Right atrium auricular region (tissue), 2 donors: ENCODE data around the gene SLC41A2. TPM values are rescaled to one million over a fixed set of nuclear protein-coding genes. Genes with fewer than 3 reads are reported as not detected.
"Not testable (repeated sequence)": the region's sequence is repeated elsewhere in the genome, so short reads cannot be mapped to it uniquely, and the experiment has no call there.

Source experiments
- DNase-seq: peaks from one replicate; pipeline ENCODE4 v3.0.0-alpha.2; 2019; ENCODE audit warnings: low spot score
- H3K27ac ChIP-seq, 2 donors: fragments of 200-600 bp; sonication (generic); 1 replicate in 1 of 2; 2 replicates in 1 of 2; pipeline ENCODE4 v1.5.1; 2016 to 2019
- H3K27me3 ChIP-seq, 2 donors: fragments of 200-600 bp; sonication (generic); one replicate each; pipeline versions ENCODE4 v1.5.1 to v1.6.0; 2017 to 2019
- H3K36me3 ChIP-seq: fragments of 200-600 bp; sonication (generic); one replicate; pipeline ENCODE4 v1.5.1; 2016
- H3K4me1 ChIP-seq, 2 donors: fragments of 200-600 bp; sonication (generic); one replicate each; pipeline versions ENCODE4 v1.5.1 to v1.6.0; 2017 to 2019
- H3K4me3 ChIP-seq, 2 donors: fragments of 200-600 bp; sonication (generic); 1 replicate in 1 of 2; 2 replicates in 1 of 2; pipeline ENCODE4 v1.5.1; 2017 to 2019; ENCODE audit warnings: mild to moderate bottlenecking in 1 of 2, moderate library complexity in 1 of 2
- H3K9me3 ChIP-seq, 2 donors: fragments of 200-600 bp; sonication (generic); one replicate each; pipeline ENCODE4 v1.5.1; 2019
- total RNA-seq, 2 donors: library from RNA; depleted of rRNA; stranded (reverse); fragments of >200 nt; gene quantifications; one replicate each; pipeline ENCODE4 v1.1.0, GENCODE V29; 2016
- TF ChIP-seq, protein P1 (sequence below), 2 donors: fragments of 200-600 bp; sonication (generic); IDR thresholded peaks; one replicate each; pipeline ENCODE4 v1.5.1; 2019; ENCODE audit warnings: antibody characterized with exemption in 2 of 2

The SLC41A2 gene
- total RNA-seq, 2 donors from 2014 or later: 12.0 to 17.5 TPM

DNA sequence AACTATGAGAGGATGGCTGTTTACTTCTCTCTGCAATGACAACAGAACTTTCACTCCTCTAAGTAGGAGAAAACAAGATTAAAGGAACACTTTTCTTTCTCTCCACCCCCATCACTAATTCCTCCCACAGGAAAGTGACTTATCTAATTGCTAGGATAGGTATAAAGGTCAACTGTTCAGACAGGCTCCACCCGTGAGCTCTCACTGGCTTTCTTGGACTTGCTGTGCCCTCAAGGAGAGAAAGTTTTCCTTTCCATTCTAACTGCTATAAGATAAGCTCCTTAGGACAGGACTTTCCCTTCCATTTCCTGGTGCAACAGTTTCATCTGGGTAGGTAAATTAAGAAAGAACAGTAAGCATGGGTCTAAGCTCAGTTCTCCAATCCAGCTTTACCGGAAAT lies 4.8 kb downstream of the SLC41A2 start:
- Histone ChIP-seq H3K4me1 (peaks cover 0 to under 1% of the 10 kb centered on the region in 2 donors), H3K4me3 (no peak overlapping the region), H3K27ac (no peak overlapping the region), H3K9me3 (no peaks in the 10 kb centered on the region), H3K36me3 (no peaks in the 10 kb centered on the region), H3K27me3 (no peaks in the 10 kb centered on the region)
- DNase-seq: no peak
- TF ChIP-seq, protein P1, sequence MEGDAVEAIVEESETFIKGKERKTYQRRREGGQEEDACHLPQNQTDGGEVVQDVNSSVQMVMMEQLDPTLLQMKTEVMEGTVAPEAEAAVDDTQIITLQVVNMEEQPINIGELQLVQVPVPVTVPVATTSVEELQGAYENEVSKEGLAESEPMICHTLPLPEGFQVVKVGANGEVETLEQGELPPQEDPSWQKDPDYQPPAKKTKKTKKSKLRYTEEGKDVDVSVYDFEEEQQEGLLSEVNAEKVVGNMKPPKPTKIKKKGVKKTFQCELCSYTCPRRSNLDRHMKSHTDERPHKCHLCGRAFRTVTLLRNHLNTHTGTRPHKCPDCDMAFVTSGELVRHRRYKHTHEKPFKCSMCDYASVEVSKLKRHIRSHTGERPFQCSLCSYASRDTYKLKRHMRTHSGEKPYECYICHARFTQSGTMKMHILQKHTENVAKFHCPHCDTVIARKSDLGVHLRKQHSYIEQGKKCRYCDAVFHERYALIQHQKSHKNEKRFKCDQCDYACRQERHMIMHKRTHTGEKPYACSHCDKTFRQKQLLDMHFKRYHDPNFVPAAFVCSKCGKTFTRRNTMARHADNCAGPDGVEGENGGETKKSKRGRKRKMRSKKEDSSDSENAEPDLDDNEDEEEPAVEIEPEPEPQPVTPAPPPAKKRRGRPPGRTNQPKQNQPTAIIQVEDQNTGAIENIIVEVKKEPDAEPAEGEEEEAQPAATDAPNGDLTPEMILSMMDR (IDR thresholded peaks at IDR 0.05): no peak

DNA sequence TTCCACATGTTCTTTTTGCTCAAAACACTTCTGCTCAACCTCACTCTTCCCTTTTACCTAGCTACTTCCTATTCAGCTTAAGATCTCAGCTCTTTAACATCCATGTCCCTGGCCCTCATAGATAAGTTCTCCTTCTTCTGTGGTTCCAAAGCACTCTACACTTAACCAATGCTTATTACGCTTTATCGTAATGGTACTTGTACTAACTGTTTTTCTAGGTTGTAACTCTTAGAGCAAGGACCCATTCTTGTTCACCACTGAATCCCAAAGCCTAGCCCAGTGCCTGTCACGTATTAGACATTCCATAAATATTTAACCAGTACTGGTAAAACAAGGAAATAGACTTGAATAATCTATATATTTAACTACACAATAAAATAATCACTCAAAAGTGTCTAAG lies 5.3 kb downstream of the SLC41A2 start:
- TF ChIP-seq, protein P1 (IDR thresholded peaks at IDR 0.05): no peak
- Histone ChIP-seq H3K27me3 (no peaks in the 10 kb centered on the region), H3K9me3 (no peaks in the 10 kb centered on the region), H3K27ac (no peak overlapping the region), H3K4me3 (no peak overlapping the region), H3K4me1 (no peaks in the 10 kb centered on the region), H3K36me3 (no peaks in the 10 kb centered on the region)
- no peak for DNase-seq

DNA sequence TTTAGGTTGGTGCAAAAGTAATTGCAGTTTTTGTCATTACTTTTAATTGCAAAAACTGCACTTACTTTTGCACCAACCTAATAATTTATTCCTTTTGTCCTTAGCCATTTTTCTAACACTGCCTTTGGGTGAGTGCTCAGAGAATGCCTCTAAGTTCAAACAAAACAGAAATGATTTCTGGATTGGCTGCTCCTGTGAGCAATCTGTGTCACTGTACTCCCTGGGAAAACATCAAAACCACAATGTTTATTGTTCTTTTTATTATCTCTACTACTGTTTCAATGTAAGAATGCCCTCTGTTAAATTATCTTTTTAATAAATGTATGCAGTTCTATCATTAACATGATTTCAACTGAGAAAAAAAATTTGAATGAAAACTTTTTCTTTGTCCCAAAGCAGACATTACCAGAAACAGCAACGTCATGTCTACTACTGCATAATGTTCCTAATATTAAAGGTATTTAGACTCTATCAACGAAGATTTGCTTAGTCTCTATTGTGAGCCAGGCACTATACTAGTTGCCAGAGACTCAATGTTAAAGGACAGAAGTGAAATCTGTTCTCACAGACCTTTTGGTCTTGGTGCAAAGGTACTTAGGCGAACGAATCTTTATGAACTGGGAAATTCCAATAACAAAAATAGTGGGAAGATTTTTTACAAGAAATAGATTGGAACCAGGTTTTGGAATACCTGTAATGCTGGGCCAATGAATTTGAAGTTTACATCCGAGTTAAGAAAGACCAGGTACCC lies 6.2 kb downstream of the SLC41A2 start:
- no peaks in the 10 kb centered on the region for H3K27me3 ChIP-seq
- no peak overlapping the region for H3K4me3 ChIP-seq
- H3K27ac ChIP-seq: no peak overlapping the region
- DNase-seq: no peak
- no peaks in the 10 kb centered on the region for H3K36me3 ChIP-seq
- no peaks in the 10 kb centered on the region for H3K4me1 ChIP-seq
- TF ChIP-seq, protein P1 (IDR thresholded peaks at IDR 0.05): no peak
- H3K9me3 ChIP-seq: no peaks in the 10 kb centered on the region

DNA sequence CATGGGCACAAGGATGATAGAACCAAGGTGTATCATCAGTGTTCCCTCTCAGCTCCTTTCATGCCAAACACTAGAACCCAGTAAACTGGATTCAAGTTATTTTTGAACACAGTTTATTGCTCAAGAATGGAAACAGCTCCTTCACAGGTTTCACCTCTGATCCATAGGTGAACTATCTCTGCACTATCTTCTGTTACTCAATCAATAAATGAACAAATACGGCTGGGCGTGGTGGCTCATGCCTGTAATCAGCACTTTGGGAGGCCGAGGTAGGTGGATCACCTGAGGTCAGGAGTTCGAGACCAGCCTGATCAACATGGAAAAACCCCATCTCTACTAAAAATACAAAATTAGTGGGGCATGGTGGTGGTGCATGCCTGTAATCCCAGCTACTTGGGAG lies 9.4 kb downstream of the SLC41A2 start:
- not testable (repeated sequence) for H3K4me1 ChIP-seq, H3K36me3 ChIP-seq, H3K9me3 ChIP-seq, H3K4me3 ChIP-seq, H3K27ac ChIP-seq, H3K27me3 ChIP-seq, DNase-seq

DNA sequence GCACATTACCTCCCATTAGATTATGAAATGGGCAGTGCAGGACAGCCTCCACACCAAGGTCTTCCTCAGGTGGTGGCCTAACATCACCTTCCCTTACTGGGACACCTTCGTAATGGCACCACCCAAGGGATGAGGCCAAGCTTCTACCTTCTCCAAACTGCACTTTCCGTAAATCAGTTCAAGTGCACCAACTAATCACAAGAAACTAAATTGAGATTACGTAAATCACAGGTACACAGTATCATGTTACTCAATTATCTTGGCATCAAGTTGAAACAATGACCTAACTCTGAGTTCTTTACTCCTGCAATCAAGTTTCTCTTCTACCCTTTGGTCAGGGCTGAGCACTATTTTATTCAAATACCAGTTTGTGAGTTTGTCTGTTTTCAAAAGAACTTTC lies 13.8 kb downstream of the SLC41A2 start:
- TF ChIP-seq, protein P1 (IDR thresholded peaks at IDR 0.05): no peak
- Histone ChIP-seq H3K9me3 (no peaks in the 10 kb centered on the region), H3K4me1 (no peaks in the 10 kb centered on the region), H3K27me3 (no peaks in the 10 kb centered on the region), H3K4me3 (no peak overlapping the region), H3K27ac (no peak overlapping the region), H3K36me3 (no peaks in the 10 kb centered on the region)
- no peak for DNase-seq

DNA sequence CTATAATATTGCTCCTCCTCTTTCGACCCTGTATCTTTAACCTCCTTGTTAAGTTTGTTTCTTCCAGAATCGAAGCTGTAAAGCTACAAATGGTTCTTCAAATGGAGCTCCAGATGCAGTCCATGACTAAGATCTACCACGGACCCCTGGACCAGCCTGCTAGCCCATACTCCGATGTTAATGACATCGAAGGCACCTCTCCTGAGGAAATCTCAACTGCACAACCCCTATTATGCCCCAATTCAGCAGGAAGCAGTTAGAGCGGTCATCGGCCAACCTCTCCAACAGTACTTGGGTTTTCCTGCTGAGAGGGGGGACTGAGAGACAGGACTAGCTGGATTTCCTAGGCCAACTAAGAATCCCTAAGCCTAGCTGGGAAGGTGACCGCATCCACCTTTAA lies 14.7 kb downstream of the SLC41A2 start:
- not testable (repeated sequence) for DNase-seq, H3K4me1 ChIP-seq, H3K27me3 ChIP-seq, H3K9me3 ChIP-seq, H3K4me3 ChIP-seq, H3K27ac ChIP-seq, H3K36me3 ChIP-seq

DNA sequence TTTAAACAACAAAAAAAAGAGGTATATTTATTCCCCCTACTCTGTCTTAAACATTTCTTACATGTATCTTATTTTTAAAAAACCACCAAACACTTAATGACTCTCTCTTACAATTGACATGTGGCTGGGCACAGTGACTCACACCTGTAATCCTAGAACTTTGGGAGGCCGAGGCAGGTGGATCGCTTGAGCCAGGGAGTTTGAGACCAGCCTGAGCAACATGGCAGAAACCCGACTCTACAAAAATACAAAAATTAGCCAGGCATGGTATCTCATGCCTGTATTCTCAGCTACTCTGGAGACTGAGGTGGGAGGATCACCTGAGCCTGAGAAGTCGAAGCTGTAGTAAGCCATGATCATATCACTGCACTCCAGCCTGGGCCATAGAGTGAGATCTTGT lies 16.0 kb downstream of the SLC41A2 start:
- DNase-seq: no peak
- TF ChIP-seq, protein P1 (IDR thresholded peaks at IDR 0.05): no peak
- H3K9me3 ChIP-seq: no peaks in the 10 kb centered on the region
- no peak overlapping the region for H3K27ac ChIP-seq
- no peak overlapping the region for H3K4me3 ChIP-seq
- H3K27me3 ChIP-seq: no peaks in the 10 kb centered on the region
- H3K36me3 ChIP-seq: no peaks in the 10 kb centered on the region
- H3K4me1 ChIP-seq: no peaks in the 10 kb centered on the region
